Neural cell (in vitro differentiated cells): Measurements from ENCODE around the gene HIC2. TPM values are rescaled to one million over a fixed set of nuclear protein-coding genes. Genes with fewer than 3 reads are reported as not detected.
A peak's percentile ranks its signal among the peaks of the same experiment; 100 is the strongest.
"Not testable (repeated sequence)": the region's sequence is repeated elsewhere in the genome, so short reads cannot be mapped to it uniquely, and the experiment has no call there.

Source experiments
- H2AFZ ChIP-seq: fragments of 200-600, 300-800 bp; sonication (generic), shearing (Covaris generic); 2 replicates; pipeline ENCODE4 v1.6.0; 2014; ENCODE audit warnings: low read depth, mild to moderate bottlenecking, antibody characterized with exemption, low read length, moderate library complexity
- H3F3A ChIP-seq: fragments of 200-600 bp; shearing (Covaris generic); 2 replicates; pipeline ENCODE4 v1.6.1; 2016; ENCODE audit warnings: mild to moderate bottlenecking, moderate library complexity, mixed read lengths, antibody characterized with exemption, low read length; ENCODE audit not compliant: insufficient read depth, poor library complexity, severe bottlenecking
- H3K27ac ChIP-seq: fragments of 200-600, 300-800 bp; sonication (generic), shearing (Covaris generic); 2 replicates; pipeline ENCODE4 v1.5.1; 2014; ENCODE audit warnings: mild to moderate bottlenecking, low read length, moderate library complexity
- H3K27me3 ChIP-seq: fragments of 300-800, 200-600 bp; sonication (generic), shearing (Covaris generic); 2 replicates; pipeline ENCODE4 v1.6.0; 2014; ENCODE audit warnings: mild to moderate bottlenecking, low read depth, low read length, moderate library complexity; ENCODE audit not compliant: insufficient read depth
- H3K36me3 ChIP-seq: fragments of 300-800, 200-600 bp; sonication (generic), shearing (Covaris generic); 2 replicates; pipeline ENCODE4 v1.5.1; 2014; ENCODE audit warnings: mild to moderate bottlenecking, antibody characterized with exemption, low read length, moderate library complexity; ENCODE audit not compliant: insufficient read depth
- H3K4me2 ChIP-seq: fragments of 300-800, 200-600 bp; sonication (generic), shearing (Covaris generic); 2 replicates; pipeline ENCODE4 v1.6.0; 2014; ENCODE audit warnings: mild to moderate bottlenecking, low read length
- H3K4me3 ChIP-seq: fragments of 300-800, 200-600 bp; sonication (generic), shearing (Covaris generic); 2 replicates; pipeline ENCODE4 v1.5.1; 2014; ENCODE audit warnings: mild to moderate bottlenecking, low read length, moderate library complexity
- H3K79me2 ChIP-seq: fragments of 200-600 bp; shearing (Covaris generic); replicated peaks from 2 replicates; pipeline ENCODE4 v1.6.0; 2014; ENCODE audit warnings: mild to moderate bottlenecking, low read length, moderate library complexity; ENCODE audit not compliant: insufficient read depth
- H3K9ac ChIP-seq: fragments of 300-800, 200-600 bp; sonication (generic), shearing (Covaris generic); 2 replicates; pipeline ENCODE4 v1.6.1; 2016; ENCODE audit warnings: mild to moderate bottlenecking, low read length, mixed read lengths
- H3K9me2 ChIP-seq: fragments of 200-600 bp; shearing (Covaris generic); 2 replicates; pipeline ENCODE4 v1.6.1; 2016; ENCODE audit warnings: mild to moderate bottlenecking, low read length, mixed read lengths; ENCODE audit not compliant: insufficient read depth
- H3K9me3 ChIP-seq: fragments of 200-600, 300-800 bp; sonication (generic), shearing (Covaris generic); 2 replicates; pipeline ENCODE4 v1.6.1; 2016; ENCODE audit warnings: mild to moderate bottlenecking, mixed run types, low read length, moderate library complexity, mixed read lengths
- H4K20me1 ChIP-seq: fragments of 200-600 bp; shearing (Covaris generic); 2 replicates; pipeline ENCODE4 v1.6.1; 2016; ENCODE audit warnings: mild to moderate bottlenecking, mixed run types; ENCODE audit not compliant: insufficient read depth
- EP300 ChIP-seq: fragments of 450-650 bp; conservative IDR thresholded peaks from 2 replicates; pipeline ENCODE4 v1.6.1; 2014; ENCODE audit warnings: antibody characterized with exemption, mild to moderate bottlenecking, moderate library complexity; ENCODE audit not compliant: poor library complexity, severe bottlenecking
- EZH2 ChIP-seq: fragments of 200-600, 300-800 bp; shearing (Covaris generic), sonication (generic); IDR thresholded peaks from 2 replicates; pipeline ENCODE4 v1.6.1; 2014; ENCODE audit warnings: antibody characterized with exemption, low read length, borderline replicate concordance, mild to moderate bottlenecking; ENCODE audit not compliant: insufficient read depth, poor library complexity, severe bottlenecking
- MXI1 ChIP-seq: fragments of 450-650 bp; conservative IDR thresholded peaks from 2 replicates; pipeline ENCODE4 v1.6.1; 2014; ENCODE audit warnings: antibody characterized with exemption, mild to moderate bottlenecking; ENCODE audit not compliant: poor library complexity, severe bottlenecking
- POLR2AphosphoS5 ChIP-seq: IDR thresholded peaks from 2 replicates; pipeline ENCODE4 v1.6.1; 2012
- RAD21 ChIP-seq: fragments of 450-650 bp; conservative IDR thresholded peaks from 2 replicates; pipeline ENCODE4 v1.6.1; 2014; ENCODE audit warnings: antibody characterized with exemption, mild to moderate bottlenecking, moderate library complexity
- SMC3 ChIP-seq: fragments of 450-650 bp; conservative IDR thresholded peaks from 2 replicates; pipeline ENCODE4 v1.6.1; 2014; ENCODE audit warnings: antibody characterized with exemption, mild to moderate bottlenecking, moderate library complexity; ENCODE audit not compliant: poor library complexity
- TAF1 ChIP-seq: IDR thresholded peaks from 2 replicates; pipeline ENCODE4 v1.6.1; 2012; ENCODE audit warnings: low read depth
- polyA plus RNA-seq: library from polyadenylated mRNA; depleted of rRNA; stranded (reverse); fragments of >200 nt; gene quantifications from 2 replicates; pipeline ENCODE4 v1.2.3, GENCODE V29; 2014
- TF ChIP-seq, protein P1 (sequence below): fragments of 450-650 bp; IDR thresholded peaks from 2 replicates; pipeline ENCODE4 v1.5.1; 2014; ENCODE audit warnings: antibody characterized with exemption, mild to moderate bottlenecking, moderate library complexity; ENCODE audit not compliant: poor library complexity, severe bottlenecking
- TF ChIP-seq, protein P2 (sequence below): IDR thresholded peaks from 2 replicates; pipeline ENCODE4 v1.6.1; 2012; ENCODE audit warnings: borderline replicate concordance

Gene HIC2
- polyA plus RNA-seq, 1 donor from 2014 or later: 19.0 TPM

DNA sequence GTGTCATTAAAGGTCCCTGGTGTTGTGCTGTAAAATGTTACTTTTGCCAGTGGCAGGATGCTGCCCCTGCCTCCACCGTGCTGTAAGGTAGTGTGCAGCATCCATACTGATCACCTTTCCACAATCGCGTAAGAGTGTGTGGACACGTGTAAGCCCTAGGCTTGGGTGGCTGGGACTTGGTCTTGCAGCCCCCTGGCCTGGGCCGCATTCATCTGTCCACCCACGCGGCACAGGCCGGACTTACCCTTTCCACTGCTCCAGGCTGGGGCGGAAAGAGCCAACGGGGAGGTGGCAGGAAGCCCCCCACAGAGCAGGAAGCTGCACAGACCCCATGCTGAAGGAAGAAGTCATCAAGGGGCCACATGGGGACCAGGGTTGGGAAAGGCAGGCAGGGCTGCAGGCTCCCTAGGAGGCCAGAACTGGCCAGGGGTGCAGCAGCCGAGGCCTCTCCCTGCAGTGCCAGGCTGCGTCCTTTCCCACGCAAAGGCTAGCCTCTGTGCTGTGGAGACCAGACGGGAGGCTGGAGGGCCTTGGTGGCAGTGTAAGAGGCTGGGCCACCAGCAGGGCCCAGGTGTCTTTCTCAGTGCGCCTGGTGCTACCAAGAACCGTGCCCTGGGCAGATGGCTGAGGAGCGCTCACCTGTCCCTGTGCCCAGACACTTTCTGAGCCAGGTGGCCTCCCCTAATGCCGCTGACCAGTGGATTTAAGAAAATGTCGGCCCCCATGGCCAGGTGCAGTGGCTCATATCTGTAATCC lies 38.3 kb downstream of the HIC2 start:
- no peak overlapping the region for H3K27ac ChIP-seq
- no peaks in the 10 kb centered on the region for H3K79me2 ChIP-seq
- no peaks in the 10 kb centered on the region for H3K27me3 ChIP-seq
- no peak overlapping the region for H3K4me2 ChIP-seq
- no peak overlapping the region for H2AFZ ChIP-seq
- no peak overlapping the region for H3K9ac ChIP-seq
- no peaks in the 10 kb centered on the region for H4K20me1 ChIP-seq
- no peaks in the 10 kb centered on the region for H3K36me3 ChIP-seq
- H3K9me3 ChIP-seq: no peaks in the 10 kb centered on the region
- TF ChIP-seq, protein P1, sequence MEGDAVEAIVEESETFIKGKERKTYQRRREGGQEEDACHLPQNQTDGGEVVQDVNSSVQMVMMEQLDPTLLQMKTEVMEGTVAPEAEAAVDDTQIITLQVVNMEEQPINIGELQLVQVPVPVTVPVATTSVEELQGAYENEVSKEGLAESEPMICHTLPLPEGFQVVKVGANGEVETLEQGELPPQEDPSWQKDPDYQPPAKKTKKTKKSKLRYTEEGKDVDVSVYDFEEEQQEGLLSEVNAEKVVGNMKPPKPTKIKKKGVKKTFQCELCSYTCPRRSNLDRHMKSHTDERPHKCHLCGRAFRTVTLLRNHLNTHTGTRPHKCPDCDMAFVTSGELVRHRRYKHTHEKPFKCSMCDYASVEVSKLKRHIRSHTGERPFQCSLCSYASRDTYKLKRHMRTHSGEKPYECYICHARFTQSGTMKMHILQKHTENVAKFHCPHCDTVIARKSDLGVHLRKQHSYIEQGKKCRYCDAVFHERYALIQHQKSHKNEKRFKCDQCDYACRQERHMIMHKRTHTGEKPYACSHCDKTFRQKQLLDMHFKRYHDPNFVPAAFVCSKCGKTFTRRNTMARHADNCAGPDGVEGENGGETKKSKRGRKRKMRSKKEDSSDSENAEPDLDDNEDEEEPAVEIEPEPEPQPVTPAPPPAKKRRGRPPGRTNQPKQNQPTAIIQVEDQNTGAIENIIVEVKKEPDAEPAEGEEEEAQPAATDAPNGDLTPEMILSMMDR: no peak
- TF ChIP-seq SMC3: no peak
- no peak for TF ChIP-seq RAD21
- TF ChIP-seq, protein P2, sequence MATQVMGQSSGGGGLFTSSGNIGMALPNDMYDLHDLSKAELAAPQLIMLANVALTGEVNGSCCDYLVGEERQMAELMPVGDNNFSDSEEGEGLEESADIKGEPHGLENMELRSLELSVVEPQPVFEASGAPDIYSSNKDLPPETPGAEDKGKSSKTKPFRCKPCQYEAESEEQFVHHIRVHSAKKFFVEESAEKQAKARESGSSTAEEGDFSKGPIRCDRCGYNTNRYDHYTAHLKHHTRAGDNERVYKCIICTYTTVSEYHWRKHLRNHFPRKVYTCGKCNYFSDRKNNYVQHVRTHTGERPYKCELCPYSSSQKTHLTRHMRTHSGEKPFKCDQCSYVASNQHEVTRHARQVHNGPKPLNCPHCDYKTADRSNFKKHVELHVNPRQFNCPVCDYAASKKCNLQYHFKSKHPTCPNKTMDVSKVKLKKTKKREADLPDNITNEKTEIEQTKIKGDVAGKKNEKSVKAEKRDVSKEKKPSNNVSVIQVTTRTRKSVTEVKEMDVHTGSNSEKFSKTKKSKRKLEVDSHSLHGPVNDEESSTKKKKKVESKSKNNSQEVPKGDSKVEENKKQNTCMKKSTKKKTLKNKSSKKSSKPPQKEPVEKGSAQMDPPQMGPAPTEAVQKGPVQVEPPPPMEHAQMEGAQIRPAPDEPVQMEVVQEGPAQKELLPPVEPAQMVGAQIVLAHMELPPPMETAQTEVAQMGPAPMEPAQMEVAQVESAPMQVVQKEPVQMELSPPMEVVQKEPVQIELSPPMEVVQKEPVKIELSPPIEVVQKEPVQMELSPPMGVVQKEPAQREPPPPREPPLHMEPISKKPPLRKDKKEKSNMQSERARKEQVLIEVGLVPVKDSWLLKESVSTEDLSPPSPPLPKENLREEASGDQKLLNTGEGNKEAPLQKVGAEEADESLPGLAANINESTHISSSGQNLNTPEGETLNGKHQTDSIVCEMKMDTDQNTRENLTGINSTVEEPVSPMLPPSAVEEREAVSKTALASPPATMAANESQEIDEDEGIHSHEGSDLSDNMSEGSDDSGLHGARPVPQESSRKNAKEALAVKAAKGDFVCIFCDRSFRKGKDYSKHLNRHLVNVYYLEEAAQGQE: no peak
- no peak for TF ChIP-seq EP300
- no peak for TF ChIP-seq MXI1
- TF ChIP-seq POLR2AphosphoS5: no peak
- TF ChIP-seq EZH2: no peak
- TF ChIP-seq TAF1: no peak
- no peaks in the 10 kb centered on the region for H3K9me2 ChIP-seq
- H3F3A ChIP-seq: no peaks in the 10 kb centered on the region
- no peak overlapping the region for H3K4me3 ChIP-seq

DNA sequence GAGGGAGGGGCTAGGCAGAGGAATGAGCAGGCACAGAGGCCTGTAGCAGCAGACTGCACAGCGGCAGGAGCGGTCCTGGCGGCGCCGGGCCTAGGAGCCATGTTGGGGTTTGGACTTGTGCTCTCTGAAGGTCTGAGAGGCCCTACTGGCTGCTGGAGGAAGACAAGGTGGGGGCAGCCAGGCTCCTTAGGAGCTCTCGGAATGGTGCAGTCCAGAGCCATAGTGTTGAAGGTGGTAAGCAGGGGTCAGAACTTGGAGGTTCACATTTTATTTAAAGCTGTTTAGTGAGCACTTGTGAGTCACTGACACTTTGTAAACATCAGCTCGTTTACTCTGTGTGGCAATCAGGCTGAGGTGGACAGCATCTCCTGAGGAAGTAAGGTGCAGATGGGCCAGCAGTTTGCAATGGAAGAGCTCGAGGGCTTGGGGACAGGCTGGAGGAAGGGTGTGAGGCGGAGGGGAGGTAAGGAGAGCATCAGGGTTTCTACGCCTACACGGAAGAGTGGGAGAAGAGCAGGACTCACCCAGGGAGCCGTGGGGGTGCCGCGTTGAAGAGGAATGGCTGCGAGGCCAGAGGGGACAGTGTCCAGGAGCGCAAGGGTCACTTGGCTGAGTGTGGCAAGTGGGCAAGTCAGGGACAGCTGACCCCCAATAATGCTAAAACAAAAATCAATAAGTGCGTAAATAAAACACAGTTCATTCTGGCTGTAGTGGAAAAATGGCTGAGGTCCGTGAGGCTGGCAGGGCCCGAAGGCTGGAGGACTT lies 40.0 kb downstream of the HIC2 start:
- no peak for TF ChIP-seq MXI1
- Histone ChIP-seq H3K36me3 (no peaks in the 10 kb centered on the region), H3K9me3 (no peaks in the 10 kb centered on the region), H2AFZ (no peak overlapping the region), H4K20me1 (no peaks in the 10 kb centered on the region), H3K4me2 (no peak overlapping the region), H3K4me3 (no peak overlapping the region), H3K27ac (no peak overlapping the region), H3F3A (no peaks in the 10 kb centered on the region), H3K9me2 (no peaks in the 10 kb centered on the region), H3K9ac (no peak overlapping the region), H3K79me2 (no peaks in the 10 kb centered on the region), H3K27me3 (no peaks in the 10 kb centered on the region)

DNA sequence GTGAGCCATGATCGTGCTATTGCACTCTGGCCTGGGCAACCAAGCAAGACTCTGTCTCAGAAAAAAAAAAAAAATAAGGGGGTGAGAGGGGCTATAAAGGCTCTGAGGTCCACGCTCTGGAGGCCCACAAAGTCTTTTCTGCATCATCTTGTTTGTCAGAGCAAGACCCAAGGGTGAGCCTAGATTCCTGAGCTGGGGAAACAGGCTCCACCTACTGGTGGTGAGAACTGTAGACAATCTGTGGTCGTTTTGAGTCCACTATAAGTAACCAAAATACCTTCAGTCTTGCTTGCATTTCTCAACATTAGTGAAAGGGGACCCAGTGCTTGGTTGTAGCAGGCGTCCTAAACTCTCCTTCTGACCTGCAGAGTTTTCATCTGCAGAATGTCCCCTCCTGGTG lies 45.5 kb downstream of the HIC2 start:
- H3K9me2 ChIP-seq, H3K27ac ChIP-seq, H3K27me3 ChIP-seq, H3K4me2 ChIP-seq, H3K79me2 ChIP-seq, H4K20me1 ChIP-seq, H3K9ac ChIP-seq, H2AFZ ChIP-seq, H3K36me3 ChIP-seq, H3K4me3 ChIP-seq, H3F3A ChIP-seq, H3K9me3 ChIP-seq: not testable (repeated sequence)

DNA sequence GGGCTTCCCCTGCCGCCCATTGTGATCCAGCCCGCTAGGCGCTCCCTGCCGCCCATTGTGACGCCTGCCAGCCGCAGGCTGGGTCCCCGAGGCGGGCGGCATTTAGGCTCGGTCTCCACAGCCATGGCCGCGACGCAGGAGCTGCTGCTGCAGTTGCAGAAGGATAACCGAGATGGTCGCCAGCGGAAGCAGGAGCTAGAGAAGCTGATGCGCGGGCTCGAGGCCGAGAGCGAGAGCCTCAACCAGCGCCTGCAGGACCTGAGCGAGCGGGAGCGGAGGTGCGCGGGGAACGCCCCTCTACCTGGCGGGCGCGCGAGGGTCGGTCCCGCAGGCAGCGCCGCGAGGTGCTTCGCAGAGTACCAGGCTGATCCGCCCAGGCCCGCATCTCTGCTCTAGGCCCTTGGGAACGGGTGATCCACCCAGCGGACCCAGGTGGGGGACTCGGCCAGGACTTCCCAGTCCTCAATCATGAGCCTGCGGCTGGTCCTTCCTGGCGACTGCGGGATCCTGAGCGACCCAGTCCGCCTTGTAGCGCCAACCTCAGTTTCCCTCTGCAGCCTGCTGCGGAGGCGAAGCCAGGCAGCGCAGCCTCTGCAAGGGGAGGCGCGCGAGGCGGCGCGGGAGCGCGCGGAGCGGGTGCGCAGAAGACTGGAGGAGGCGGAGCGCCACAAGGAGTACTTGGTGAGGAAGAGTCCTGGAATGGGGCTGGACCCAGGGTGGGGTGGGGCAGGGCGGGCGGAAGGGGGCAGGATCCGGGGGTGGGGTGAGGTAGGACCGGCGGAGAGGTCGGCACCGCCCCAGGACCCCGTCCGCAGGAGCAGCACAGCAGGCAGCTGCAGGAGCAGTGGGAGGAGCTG lies 50.4 kb downstream of the HIC2 start, which contains the start of gene TMEM191C:
TMEM191C (plus strand) TSS at position 51 of the 857 bp plus-strand sequence; CDS start at position 124, 73 bp downstream.
- H3F3A ChIP-seq, H3K36me3 ChIP-seq, H3K4me2 ChIP-seq, H3K27me3 ChIP-seq, H3K9me2 ChIP-seq, H4K20me1 ChIP-seq, H3K9me3 ChIP-seq, H3K79me2 ChIP-seq, H3K27ac ChIP-seq, H2AFZ ChIP-seq, H3K9ac ChIP-seq: not testable (repeated sequence)
- peak within 1 kb of the TSS; percentile 41 for H3K4me3 ChIP-seq
